ENCODE results near the gene NINJ2.
"Not testable (repeated sequence)": the region's sequence is repeated elsewhere in the genome, so short reads cannot be mapped to it uniquely, and the experiment has no call there.

The NINJ2 gene

GRCh38 chr12:581746-582145, 81.5 kb downstream of the NINJ2 start:
- DNase-seq, result no peak

GRCh38 chr12:581321-581720, 81.9 kb downstream of the NINJ2 start:
- DNase-seq, result no peak

GRCh38 chr12:580813-581212, 82.4 kb downstream of the NINJ2 start:
- DNase-seq, result no peak

GRCh38 chr12:579420-580110, 83.7 kb downstream of the NINJ2 start:
- no peak for DNase-seq

GRCh38 chr12:578748-579419, 84.4 kb downstream of the NINJ2 start:
- no peak for DNase-seq

GRCh38 chr12:577994-578747, 85.1 kb downstream of the NINJ2 start:
- not testable (repeated sequence) for DNase-seq

GRCh38 chr12:576615-577110, 86.6 kb downstream of the NINJ2 start:
- DNase-seq, result no peak

GRCh38 chr12:575948-576614, 87.2 kb downstream of the NINJ2 start:
- peak; percentile 87 for DNase-seq

GRCh38 chr12:575129-575502, 88.1 kb downstream of the NINJ2 start:
- DNase-seq, result no peak

- DNase-seq, result no peak
Observed at GRCh38 chr12:574475-575128, 88.6 kb downstream of the NINJ2 start.

GRCh38 chr12:573232-573631, 90.0 kb downstream of the NINJ2 start:
- DNase-seq, result no peak

GRCh38 chr12:572532-572899, 90.7 kb downstream of the NINJ2 start:
- DNase-seq, result no peak

GRCh38 chr12:571795-572531, 91.3 kb downstream of the NINJ2 start:
- no peak for DNase-seq

GRCh38 chr12:570921-571794, 92.1 kb downstream of the NINJ2 start:
- no peak for DNase-seq

GRCh38 chr12:570435-570920, 92.8 kb downstream of the NINJ2 start:
- no peak for DNase-seq

GRCh38 chr12:569803-570434, 93.3 kb downstream of the NINJ2 start:
- peak; percentile 85 for DNase-seq

GRCh38 chr12:569091-569676, 94.1 kb downstream of the NINJ2 start:
- DNase-seq, result no peak

GRCh38 chr12:568486-568885, 94.8 kb downstream of the NINJ2 start:
- no peak for DNase-seq

GRCh38 chr12:565589-566105, 97.6 kb downstream of the NINJ2 start:
- no peak for DNase-seq

GRCh38 chr12:565161-565560, 98.1 kb downstream of the NINJ2 start:
- DNase-seq, result no peak
